Effector memory CD8-positive, alpha-beta T cell (primary cell): ENCODE data around the gene CNNM4.

ENCODE experiments used
- ATAC-seq: fragments of 150-1000 bp; cut with Tn5 transposase; replicated peaks from 2 replicates; pipeline ENCODE4 v1.10.0; 2021; ENCODE audit warnings: mild to moderate bottlenecking, moderate library complexity
- DNase-seq, 3 experiments: peaks; one replicate each; pipeline ENCODE4 v3.0.0; 2021
- H3K27ac Mint-ChIP-seq, 2 donors: one replicate each; pipeline ENCODE4 v1.8.0; 2022; ENCODE audit warnings: mild to moderate bottlenecking in 2 of 2, mixed read lengths in 2 of 2, moderate library complexity in 2 of 2
- H3K27me3 Mint-ChIP-seq, 2 donors: one replicate each; pipeline ENCODE4 v1.8.0; 2022; ENCODE audit warnings: mixed read lengths in 2 of 2
- H3K36me3 Mint-ChIP-seq: one replicate; pipeline ENCODE4 v1.8.0; 2022; ENCODE audit warnings: mild to moderate bottlenecking, moderate library complexity, mixed read lengths; ENCODE audit not compliant: insufficient read depth
- H3K4me1 Mint-ChIP-seq, 2 donors: one replicate each; pipeline ENCODE4 v1.8.0; 2022; ENCODE audit warnings: low read depth in 2 of 2, mixed read lengths in 2 of 2
- H3K4me3 Mint-ChIP-seq, 2 donors: one replicate each; pipeline ENCODE4 v1.8.0; 2022; ENCODE audit warnings: mild to moderate bottlenecking in 2 of 2, mixed read lengths in 2 of 2, moderate library complexity in 2 of 2
- H3K9me3 Mint-ChIP-seq, 2 donors: one replicate each; pipeline ENCODE4 v1.8.0; 2022; ENCODE audit warnings: mixed read lengths in 2 of 2

The CNNM4 gene

DNA sequence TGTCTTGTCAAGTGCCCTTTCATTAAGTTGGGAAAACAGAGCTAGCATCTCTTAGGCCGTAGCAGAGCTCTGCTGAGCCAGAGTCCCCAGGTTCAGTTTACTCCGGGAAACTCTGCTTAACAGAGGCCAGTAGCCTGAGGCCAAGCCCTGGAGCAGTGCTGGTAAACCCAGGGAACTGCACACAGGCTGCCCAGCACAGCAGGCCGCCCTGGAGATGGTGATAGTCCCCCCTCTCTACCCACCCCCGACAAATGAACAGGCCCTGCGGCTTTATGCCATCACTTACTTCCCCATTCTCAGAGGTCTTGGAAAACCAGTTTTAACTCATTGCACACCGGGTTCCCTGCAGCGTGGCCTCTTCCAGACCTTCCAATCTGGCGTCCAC, 3.5 kb downstream of the CNNM4 start:
- DNase-seq = no peak
- no peak for ATAC-seq
- Mint-ChIP-seq H3K27ac (peak overlapping the region; percentile 11 to 33), H3K9me3 (no peaks in the 10 kb centered on the region), H3K27me3 (no peaks in the 10 kb centered on the region), H3K36me3 (peaks cover 7% of the 10 kb centered on the region), H3K4me3 (peak overlapping the region; percentile 76 to 77), H3K4me1 (peaks cover 63 to 67% of the 10 kb centered on the region in 2 donors)

DNA sequence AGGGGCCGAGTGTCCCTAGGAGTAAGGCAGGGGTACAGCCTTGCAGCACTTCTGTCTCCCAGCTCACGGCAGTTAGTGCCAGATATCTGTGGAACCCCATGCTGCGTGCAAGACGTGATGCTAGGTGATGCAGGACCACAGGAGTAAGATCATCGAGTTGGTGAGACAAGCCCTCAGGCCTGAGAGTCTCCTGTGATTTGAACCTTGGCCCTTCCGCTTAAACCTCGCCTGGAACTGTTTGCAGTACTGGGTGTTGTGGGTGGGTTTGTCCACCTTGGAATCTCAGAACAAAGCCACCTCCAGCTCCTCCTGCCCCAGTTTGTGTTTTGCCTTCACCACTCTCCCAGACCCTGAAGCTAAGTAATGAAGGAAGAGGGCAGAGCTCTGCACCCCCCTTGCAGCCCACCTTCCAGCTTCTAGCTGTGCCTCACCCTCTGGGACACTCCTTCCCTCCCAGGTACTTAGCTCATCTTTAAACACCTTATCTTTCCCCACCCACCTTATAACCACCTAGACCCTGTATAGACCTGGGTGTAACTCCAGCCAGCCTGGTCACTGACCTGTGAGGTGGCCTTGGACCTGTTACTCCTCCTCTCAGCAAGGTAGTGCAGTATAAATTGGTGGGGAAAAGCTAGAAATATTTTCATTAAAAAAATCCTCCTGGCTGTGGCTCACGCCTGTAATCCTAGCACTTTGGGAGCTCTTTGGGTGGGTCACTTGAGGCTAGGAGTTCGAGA, 6.6 kb downstream of the CNNM4 start:
- H3K36me3 Mint-ChIP-seq = peaks cover 8% of the 10 kb centered on the region
- peak overlapping the region in 1 of 2 donors; percentile 70 for H3K27ac Mint-ChIP-seq
- H3K4me1 Mint-ChIP-seq = peaks cover 45 to 51% of the 10 kb centered on the region in 2 donors
- H3K9me3 Mint-ChIP-seq = no peaks in the 10 kb centered on the region
- ATAC-seq (no peak), DNase-seq (no peak)
- no peak overlapping the region for H3K4me3 Mint-ChIP-seq
- H3K27me3 Mint-ChIP-seq = no peaks in the 10 kb centered on the region

- no peak for DNase-seq
- Mint-ChIP-seq H3K27me3 (no peaks in the 10 kb centered on the region), H3K9me3 (no peaks in the 10 kb centered on the region), H3K4me1 (peaks cover 45 to 50% of the 10 kb centered on the region in 2 donors), H3K27ac (no peak overlapping the region), H3K4me3 (no peak overlapping the region), H3K36me3 (peaks cover 8% of the 10 kb centered on the region)
- ATAC-seq = no peak
These were observed 7.4 kb downstream of the CNNM4 start for GRCh38 chr2:96768083-96768561.

- ATAC-seq (no peak), DNase-seq (no peak)
- peaks cover 8% of the 10 kb centered on the region for H3K36me3 Mint-ChIP-seq
- peaks cover 34 to 42% of the 10 kb centered on the region in 2 donors for H3K4me1 Mint-ChIP-seq
- H3K27ac Mint-ChIP-seq = peak overlapping the region; percentile 23 to 82
- H3K9me3 Mint-ChIP-seq = no peaks in the 10 kb centered on the region
- H3K4me3 Mint-ChIP-seq = no peak overlapping the region
- no peaks in the 10 kb centered on the region for H3K27me3 Mint-ChIP-seq
These were observed 9.1 kb downstream of the CNNM4 start for GRCh38 chr2:96769814-96770213.

- H3K9me3 Mint-ChIP-seq = no peaks in the 10 kb centered on the region
- H3K4me1 Mint-ChIP-seq = peaks cover 34 to 49% of the 10 kb centered on the region in 2 donors
- ATAC-seq = no peak
- H3K36me3 Mint-ChIP-seq = peaks cover 8% of the 10 kb centered on the region
- H3K27me3 Mint-ChIP-seq = no peaks in the 10 kb centered on the region
- H3K4me3 Mint-ChIP-seq = no peak overlapping the region
- DNase-seq = no peak
- peak overlapping the region; percentile 23 to 82 for H3K27ac Mint-ChIP-seq
These were observed 9.9 kb downstream of the CNNM4 start for GRCh38 chr2:96770442-96771202.

GRCh38 chr2:96771796-96772618, 11.3 kb downstream of the CNNM4 start:
- Mint-ChIP-seq H3K4me3 (peak overlapping the region in 1 of 2 donors; percentile 15), H3K4me1 (peaks cover 27 to 41% of the 10 kb centered on the region in 2 donors), H3K27me3 (no peaks in the 10 kb centered on the region), H3K36me3 (peaks cover 3% of the 10 kb centered on the region), H3K9me3 (no peaks in the 10 kb centered on the region), H3K27ac (peak overlapping the region; percentile 41 to 59)
- DNase-seq (no peak), ATAC-seq (no peak)

DNA sequence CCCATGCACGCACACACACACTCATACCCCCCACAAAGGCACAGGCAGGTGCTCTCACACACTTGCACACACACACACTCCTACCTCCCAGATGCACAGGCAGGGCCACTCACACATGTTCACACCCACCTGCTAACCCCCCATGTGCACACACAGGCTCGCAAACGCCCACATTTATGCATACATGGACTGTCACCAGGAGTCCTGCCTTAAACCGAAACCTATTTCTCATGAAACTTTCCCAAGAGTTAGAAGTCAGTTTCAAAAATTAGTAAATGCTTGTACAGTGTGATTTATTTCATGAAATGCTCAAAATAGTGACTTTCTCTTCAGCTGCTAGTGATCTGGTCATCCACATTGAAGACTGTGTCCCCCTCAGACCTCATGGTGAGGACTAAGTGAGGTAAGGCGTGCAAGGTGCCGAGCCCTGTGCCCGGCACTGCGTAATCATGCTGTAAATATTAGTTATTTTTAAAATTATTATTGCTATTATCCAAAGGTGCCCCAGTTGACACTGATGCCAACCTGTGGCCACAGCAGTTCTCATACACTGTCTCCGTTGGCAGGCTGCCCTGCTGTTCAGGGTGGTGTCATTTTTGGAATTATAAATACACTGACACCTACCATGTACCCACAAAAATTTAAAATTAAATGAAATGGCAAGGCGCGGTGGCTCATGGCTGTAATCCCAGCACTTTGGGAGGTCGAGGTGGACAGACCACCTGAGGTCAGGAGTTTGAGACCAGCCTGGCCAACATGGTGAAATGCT, 12.4 kb downstream of the CNNM4 start:
- no peak for DNase-seq
- Mint-ChIP-seq H3K27ac (peak overlapping the region; percentile 92 to 94), H3K9me3 (no peaks in the 10 kb centered on the region), H3K27me3 (no peaks in the 10 kb centered on the region), H3K4me3 (peak overlapping the region; percentile 77 to 88), H3K36me3 (peaks cover 3% of the 10 kb centered on the region), H3K4me1 (peaks cover 23 to 36% of the 10 kb centered on the region in 2 donors)
- ATAC-seq = no peak

DNA sequence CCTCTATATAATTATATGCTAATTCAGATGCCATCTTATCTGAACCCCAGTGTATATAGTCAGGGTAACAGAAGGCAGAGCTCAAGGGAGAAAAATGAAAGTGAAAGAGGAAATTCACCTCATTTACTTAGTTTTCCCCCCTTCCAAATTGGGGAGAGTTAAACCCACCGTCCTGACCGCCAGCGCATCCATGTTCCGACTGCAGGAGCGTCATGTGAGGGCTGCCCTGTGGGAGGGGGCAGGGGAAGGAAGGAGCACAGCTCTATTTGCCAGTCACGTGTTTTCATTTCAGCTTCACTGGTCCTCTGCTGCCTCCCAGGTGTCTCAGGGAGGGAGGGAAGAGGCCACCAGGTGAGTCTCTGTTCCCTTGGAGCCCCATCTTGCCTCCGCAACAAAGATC, 13.2 kb downstream of the CNNM4 start:
- Mint-ChIP-seq H3K27me3 (no peaks in the 10 kb centered on the region), H3K27ac (peak overlapping the region; percentile 92 to 94), H3K4me1 (peaks cover 20 to 28% of the 10 kb centered on the region in 2 donors), H3K36me3 (peaks cover 3% of the 10 kb centered on the region), H3K9me3 (no peaks in the 10 kb centered on the region), H3K4me3 (peak overlapping the region; percentile 77 to 88)
- ATAC-seq (peak; percentile 83), DNase-seq (peak; percentile 35 to 45 (median 35))

DNA sequence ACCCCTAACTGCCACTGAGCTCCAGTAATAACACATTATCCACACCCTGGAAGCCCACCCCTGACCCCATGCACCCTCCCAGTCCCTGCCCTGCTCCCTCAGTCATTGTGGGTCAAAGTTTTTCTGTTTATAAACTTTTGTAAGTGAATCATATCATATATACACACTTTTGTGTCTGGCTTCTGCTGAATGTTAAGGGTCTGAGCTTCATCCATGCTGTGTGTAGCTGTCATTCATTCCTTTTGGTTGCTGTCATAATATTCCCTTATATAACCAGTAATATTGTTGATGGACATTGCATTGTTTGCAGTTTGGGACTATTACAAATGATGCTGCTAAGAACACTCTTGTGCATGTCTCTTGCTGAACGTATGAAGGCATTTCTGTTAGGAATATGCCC, 14.5 kb downstream of the CNNM4 start:
- no peak for DNase-seq
- Mint-ChIP-seq H3K27me3 (no peaks in the 10 kb centered on the region), H3K36me3 (peaks cover 4% of the 10 kb centered on the region), H3K4me3 (peak overlapping the region in 1 of 2 donors; percentile 77), H3K4me1 (peaks cover 17 to 28% of the 10 kb centered on the region in 2 donors), H3K27ac (peak overlapping the region; percentile 92 to 94), H3K9me3 (no peaks in the 10 kb centered on the region)
- no peak for ATAC-seq

DNA sequence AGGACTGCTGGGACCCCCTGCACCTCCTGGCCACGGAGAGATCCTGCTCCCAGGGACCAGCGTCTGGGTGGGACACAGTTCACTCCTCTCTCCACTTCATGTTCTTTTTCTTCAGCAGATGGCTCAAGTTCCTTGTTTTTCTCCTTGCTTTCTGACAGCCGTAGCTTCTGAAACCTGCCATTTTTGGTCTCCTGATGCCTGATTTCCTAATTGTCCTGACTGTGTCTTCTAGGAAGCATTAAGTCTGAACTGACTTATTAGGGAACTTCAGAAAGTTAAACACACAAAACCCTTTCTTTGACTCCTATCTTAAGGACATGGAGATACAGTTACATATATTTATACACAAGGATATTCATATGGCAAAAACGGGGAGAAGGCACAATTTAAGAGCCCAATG, 22.7 kb downstream of the CNNM4 start:
- DNase-seq = no peak
- H3K4me3 Mint-ChIP-seq = no peak overlapping the region
- no peak for ATAC-seq
- peaks cover 14% of the 10 kb centered on the region for H3K36me3 Mint-ChIP-seq
- no peaks in the 10 kb centered on the region for H3K9me3 Mint-ChIP-seq
- H3K27me3 Mint-ChIP-seq = no peaks in the 10 kb centered on the region
- H3K27ac Mint-ChIP-seq = peak overlapping the region in 1 of 2 donors; percentile 22
- H3K4me1 Mint-ChIP-seq = no peaks in the 10 kb centered on the region

DNA sequence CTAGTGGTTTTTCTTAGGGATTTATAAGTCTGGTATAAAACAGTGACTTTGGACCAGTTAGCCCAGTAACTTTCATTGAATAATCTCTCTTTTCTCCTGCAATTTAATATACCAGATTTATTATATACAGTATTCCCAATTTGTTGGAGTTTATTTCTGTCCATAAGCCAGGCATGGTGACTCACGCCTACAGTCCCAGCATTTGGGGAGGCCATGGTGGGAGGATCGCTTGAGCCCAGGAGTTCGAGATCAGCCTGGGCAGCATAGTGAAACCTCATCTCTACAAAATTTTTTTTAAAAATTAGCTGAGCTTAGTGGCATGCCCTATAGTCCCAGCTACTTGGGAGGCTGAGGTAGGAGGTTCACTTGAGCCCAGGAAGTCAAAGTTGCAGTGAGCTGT, 26.7 kb downstream of the CNNM4 start:
- no peak for ATAC-seq
- no peaks in the 10 kb centered on the region for H3K27me3 Mint-ChIP-seq

GRCh38 chr2:96788442-96789244, 27.9 kb downstream of the CNNM4 start:
- Mint-ChIP-seq H3K4me3 (no peak overlapping the region), H3K27me3 (no peaks in the 10 kb centered on the region), H3K36me3 (peaks cover 11% of the 10 kb centered on the region), H3K27ac (peak overlapping the region; percentile 68 to 79), H3K4me1 (peaks cover 0 to 6% of the 10 kb centered on the region in 2 donors), H3K9me3 (no peaks in the 10 kb centered on the region)
- ATAC-seq (no peak), DNase-seq (no peak)

More for the DNA sequence above, 26.7 kb downstream of the CNNM4 start:
- Mint-ChIP-seq H3K4me3 (no peak overlapping the region), H3K36me3 (peaks cover 5% of the 10 kb centered on the region), H3K4me1 (peaks cover 0 to 6% of the 10 kb centered on the region in 2 donors), H3K9me3 (no peaks in the 10 kb centered on the region), H3K27ac (no peak overlapping the region)
- DNase-seq = no peak
